A673 (cell line): Measurements from ENCODE around the gene LRTM2. TPM values are rescaled to one million over a fixed set of nuclear protein-coding genes. Genes with fewer than 3 reads are reported as not detected.

Experiments used
- BruUV-seq: library from RNA; stranded (reverse); fragments of 400-500 nt; replicated peaks from 2 replicates; lab custom pipeline; 2021; lab: Mats Ljungman, UMichigan
- CTCF ChIA-PET: fragments of 300-600 bp; sonication (Branson Sonifier 250); formaldehyde crosslinking; loops from one replicate; lab custom pipeline; 2022; ENCODE audit warnings: antibody characterized with exemption; lab: Charles Lee
- POLR2A ChIA-PET: fragments of 300-600 bp; sonication (Branson Sonifier 250); formaldehyde crosslinking; loops from one replicate; lab custom pipeline; 2022; ENCODE audit warnings: antibody characterized with exemption; ENCODE audit not compliant: low non-redundant PET; lab: Charles Lee
- DNase-seq: peaks from one replicate; pipeline ENCODE4 v3.0.0-alpha.2; 2015; ENCODE audit warnings: low spot score
- H3K27ac ChIP-seq: fragments of 200-600 bp; sonication (generic); 2 replicates; pipeline ENCODE4 v1.5.1; 2016; ENCODE audit warnings: mixed run types, low read depth, mild to moderate bottlenecking, mixed read lengths, antibody characterized with exemption, low read length; ENCODE audit not compliant: poor library complexity, severe bottlenecking
- H3K27me3 ChIP-seq: fragments of 200-600 bp; sonication (generic); replicated peaks from 2 replicates; pipeline ENCODE4 v1.6.1; 2017; ENCODE audit warnings: mixed run types, low read depth, mild to moderate bottlenecking, mixed read lengths, antibody characterized with exemption, low read length; ENCODE audit not compliant: insufficient read depth, poor library complexity
- H3K36me3 ChIP-seq: fragments of 200-600 bp; sonication (generic); 2 replicates; pipeline ENCODE4 v1.6.1; 2016; ENCODE audit warnings: mixed run types, mild to moderate bottlenecking, mixed read lengths, antibody characterized with exemption, low read length; ENCODE audit not compliant: insufficient read depth, poor library complexity, severe bottlenecking
- H3K4me1 ChIP-seq: fragments of 200-600 bp; sonication (generic); 2 replicates; pipeline ENCODE4 v1.6.1; 2017; ENCODE audit warnings: mixed run types, mild to moderate bottlenecking, mixed read lengths, antibody characterized with exemption, low read length; ENCODE audit not compliant: insufficient read depth, poor library complexity, severe bottlenecking
- H3K4me3 ChIP-seq: fragments of 200-600 bp; sonication (generic); 2 replicates; pipeline ENCODE4 v1.5.1; 2016; ENCODE audit warnings: low read depth, mixed run types, mild to moderate bottlenecking, mixed read lengths, low read length; ENCODE audit not compliant: poor library complexity, severe bottlenecking
- H3K9me3 ChIP-seq: fragments of 200-600 bp; sonication (generic); 2 replicates; pipeline ENCODE4 v1.6.1; 2016; ENCODE audit warnings: mixed run types, low read depth, mild to moderate bottlenecking, mixed read lengths, antibody characterized with exemption, low read length; ENCODE audit not compliant: poor library complexity, severe bottlenecking
- EZH2 ChIP-seq: fragments of 200-600 bp; sonication (generic); IDR thresholded peaks from 2 replicates; pipeline ENCODE4 v1.6.1; 2017; ENCODE audit warnings: borderline replicate concordance, low read depth, mild to moderate bottlenecking, mixed read lengths, antibody characterized with exemption, low read length; ENCODE audit not compliant: poor library complexity, severe bottlenecking
- intact Hi-C: fragments of 100-400 bp; cut with micrococcal nuclease; formaldehyde crosslinking; loops from one replicate; pipeline ENCODE4 v1.10.0; 2022; ENCODE audit not compliant: unreplicated experiment
- total RNA-seq: library from RNA; stranded (reverse); gene quantifications from 2 replicates; pipeline ENCODE4 v1.2.3, GENCODE V29; 2021
- TF ChIP-seq, protein P1 (sequence below): fragments of 300-800, 200-600 bp; sonication (generic); conservative IDR thresholded peaks from 2 replicates; pipeline ENCODE4 v1.5.1; 2017; ENCODE audit warnings: low read depth, mild to moderate bottlenecking, antibody characterized with exemption, low read length, moderate library complexity, mixed read lengths

Gene LRTM2
- total RNA-seq, 1 experiment from 2014 or later: not detected

DNA sequence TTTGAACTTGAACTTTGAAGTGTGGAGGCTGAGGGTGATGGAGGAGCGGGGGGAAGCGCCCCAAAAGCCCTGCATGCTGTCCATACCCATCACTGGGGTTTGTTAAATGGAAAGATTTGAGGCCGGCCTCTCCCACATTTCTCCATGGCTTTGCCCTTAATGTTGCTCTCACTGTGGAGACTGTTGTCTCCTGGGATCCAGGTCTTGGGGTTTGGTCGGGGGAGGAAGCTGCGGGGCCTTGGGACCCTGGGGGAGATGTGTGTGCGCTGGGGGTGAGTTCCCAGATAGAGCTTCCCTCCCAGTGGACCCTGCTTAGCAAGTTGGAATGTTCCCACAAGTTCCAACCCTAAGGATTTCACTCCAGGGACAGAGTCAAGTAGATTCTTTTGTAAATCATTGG is 28.0 kb upstream of the LRTM2 start:
- no peaks in the 10 kb centered on the region for H3K9me3 ChIP-seq
- no TSS peak for BruUV-seq
- H3K4me3 ChIP-seq: no peak overlapping the region
- TF ChIP-seq, protein P1, sequence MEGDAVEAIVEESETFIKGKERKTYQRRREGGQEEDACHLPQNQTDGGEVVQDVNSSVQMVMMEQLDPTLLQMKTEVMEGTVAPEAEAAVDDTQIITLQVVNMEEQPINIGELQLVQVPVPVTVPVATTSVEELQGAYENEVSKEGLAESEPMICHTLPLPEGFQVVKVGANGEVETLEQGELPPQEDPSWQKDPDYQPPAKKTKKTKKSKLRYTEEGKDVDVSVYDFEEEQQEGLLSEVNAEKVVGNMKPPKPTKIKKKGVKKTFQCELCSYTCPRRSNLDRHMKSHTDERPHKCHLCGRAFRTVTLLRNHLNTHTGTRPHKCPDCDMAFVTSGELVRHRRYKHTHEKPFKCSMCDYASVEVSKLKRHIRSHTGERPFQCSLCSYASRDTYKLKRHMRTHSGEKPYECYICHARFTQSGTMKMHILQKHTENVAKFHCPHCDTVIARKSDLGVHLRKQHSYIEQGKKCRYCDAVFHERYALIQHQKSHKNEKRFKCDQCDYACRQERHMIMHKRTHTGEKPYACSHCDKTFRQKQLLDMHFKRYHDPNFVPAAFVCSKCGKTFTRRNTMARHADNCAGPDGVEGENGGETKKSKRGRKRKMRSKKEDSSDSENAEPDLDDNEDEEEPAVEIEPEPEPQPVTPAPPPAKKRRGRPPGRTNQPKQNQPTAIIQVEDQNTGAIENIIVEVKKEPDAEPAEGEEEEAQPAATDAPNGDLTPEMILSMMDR: no peak
- CTCF ChIA-PET: interaction anchor here (1.9 to 3.5 kb wide), 3 partner anchors 16 to 148 kb away, joined by 5 to 86 read pairs (median 8); no protein-coding TSS in a partner anchor
- peaks cover 4% of the 10 kb centered on the region for H3K4me1 ChIP-seq
- H3K36me3 ChIP-seq: peaks cover 5% of the 10 kb centered on the region
- no peaks in the 10 kb centered on the region for H3K27me3 ChIP-seq
- intact Hi-C loops: loop anchor here (5.0 to 10.0 kb wide), 2 partner anchors 160 to 242 kb away; no protein-coding TSS in a partner anchor
- POLR2A ChIA-PET: no interaction called here
- no peak overlapping the region for H3K27ac ChIP-seq
- DNase-seq: no peak

DNA sequence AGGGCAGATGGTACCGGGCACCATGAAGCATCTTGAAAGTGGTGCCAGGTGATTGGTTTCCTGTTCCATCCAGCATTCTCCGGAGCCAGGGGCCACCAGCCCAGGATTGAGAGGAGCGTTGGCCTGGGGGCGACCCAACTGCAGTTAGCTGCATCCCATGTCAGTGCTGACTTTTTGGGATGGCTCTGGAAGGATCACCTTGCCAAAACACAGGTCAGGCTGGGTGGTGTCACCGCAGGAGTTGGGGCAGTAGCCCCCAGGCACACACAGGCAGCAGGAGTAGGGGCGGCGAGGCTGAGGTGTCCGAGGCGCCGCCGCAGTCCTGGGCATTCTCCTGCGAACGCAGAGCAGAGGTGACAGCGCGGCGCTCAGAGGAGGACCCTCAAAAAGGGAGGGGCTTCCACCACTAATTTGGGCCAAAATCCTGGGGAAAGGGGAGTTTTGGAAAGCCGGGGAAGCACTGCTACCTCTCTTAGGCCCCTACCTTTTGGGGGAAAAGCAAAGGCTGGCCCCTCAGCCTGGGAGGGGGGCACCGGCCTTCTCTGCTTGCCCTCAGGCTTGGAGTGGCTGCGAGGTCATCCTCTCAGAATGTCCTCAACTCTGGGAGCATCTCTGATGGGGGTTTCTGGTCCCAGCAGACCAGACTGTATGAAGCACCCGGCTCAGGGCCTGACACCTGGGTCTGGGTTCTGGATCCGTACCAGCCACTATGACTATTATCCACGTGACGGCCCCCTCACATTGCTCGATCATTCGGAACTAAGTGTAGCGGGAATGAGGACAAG is 26.7 kb upstream of the LRTM2 start:
- no peak for TF ChIP-seq EZH2
- TF ChIP-seq, protein P1: no peak
- Histone ChIP-seq H3K4me1 (peaks cover 4% of the 10 kb centered on the region), H3K27ac (no peak overlapping the region), H3K4me3 (no peak overlapping the region), H3K27me3 (no peaks in the 10 kb centered on the region), H3K9me3 (no peaks in the 10 kb centered on the region), H3K36me3 (no peaks in the 10 kb centered on the region)
- BruUV-seq: no TSS peak
- POLR2A ChIA-PET: interaction anchor here (0.7 kb wide), 1 partner anchor 8 kb away, joined by 3 read pairs; no protein-coding TSS in a partner anchor
- DNase-seq: no peak
- CTCF ChIA-PET: interaction anchor here (1.9 to 3.5 kb wide), 2 partner anchors 140 to 146 kb away, joined by 5 to 86 read pairs; no protein-coding TSS in a partner anchor
- intact Hi-C loops: loop anchor here (5.0 to 10.0 kb wide), 2 partner anchors 161 to 241 kb away; no protein-coding TSS in a partner anchor

DNA sequence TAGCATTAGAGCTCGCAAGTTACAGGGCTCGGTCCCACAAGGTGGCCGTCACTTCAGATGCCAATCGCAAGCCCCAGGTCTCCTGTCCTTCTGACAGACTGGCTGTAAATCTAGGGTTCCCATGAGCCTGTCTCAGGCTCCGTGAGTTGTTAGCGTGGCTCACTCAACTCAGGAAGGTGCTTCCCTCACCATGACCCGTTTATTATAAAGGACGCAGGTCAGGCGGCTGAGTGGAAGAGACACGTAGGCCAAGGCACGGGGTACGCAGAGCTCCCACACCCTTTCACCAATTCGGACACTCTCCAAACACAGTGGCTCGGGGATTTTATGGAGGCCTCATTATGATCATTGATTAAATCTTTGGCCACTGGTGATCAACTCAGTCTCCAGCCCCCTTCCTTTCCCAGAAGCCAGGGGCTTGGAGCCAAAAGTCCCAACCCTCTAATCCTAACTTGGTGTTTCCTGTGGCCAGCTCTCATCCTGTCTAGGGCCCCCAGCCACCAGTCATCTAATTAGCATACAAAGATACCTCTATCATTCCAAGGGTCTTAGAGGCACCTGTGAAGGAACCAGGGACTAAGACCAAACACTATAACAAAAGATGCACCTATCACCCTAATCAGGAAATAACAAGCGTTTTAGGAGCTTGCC is 25.8 kb upstream of the LRTM2 start:
- no peak overlapping the region for H3K27ac ChIP-seq
- H3K4me1 ChIP-seq: peaks cover 4% of the 10 kb centered on the region
- no peaks in the 10 kb centered on the region for H3K9me3 ChIP-seq
- H3K27me3 ChIP-seq: no peaks in the 10 kb centered on the region
- H3K4me3 ChIP-seq: no peak overlapping the region
- BruUV-seq: no TSS peak
- intact Hi-C loops: loop anchor here (5.0 to 10.0 kb wide), 3 partner anchors 162 to 788 kb away; no protein-coding TSS in a partner anchor
- POLR2A ChIA-PET: interaction anchor here (0.7 kb wide), 1 partner anchor 9 kb away, joined by 3 read pairs; no protein-coding TSS in a partner anchor
- no peaks in the 10 kb centered on the region for H3K36me3 ChIP-seq
- no peak for DNase-seq
- CTCF ChIA-PET: interaction anchor here (0.6 to 2.6 kb wide), 3 partner anchors 145 to 1263 kb away, joined by 4 to 34 read pairs (median 5); no protein-coding TSS in a partner anchor
- no peak for TF ChIP-seq EZH2
- TF ChIP-seq, protein P1: no peak
